ENCODE data around the gene GLCE.

GLCE gene

DNA sequence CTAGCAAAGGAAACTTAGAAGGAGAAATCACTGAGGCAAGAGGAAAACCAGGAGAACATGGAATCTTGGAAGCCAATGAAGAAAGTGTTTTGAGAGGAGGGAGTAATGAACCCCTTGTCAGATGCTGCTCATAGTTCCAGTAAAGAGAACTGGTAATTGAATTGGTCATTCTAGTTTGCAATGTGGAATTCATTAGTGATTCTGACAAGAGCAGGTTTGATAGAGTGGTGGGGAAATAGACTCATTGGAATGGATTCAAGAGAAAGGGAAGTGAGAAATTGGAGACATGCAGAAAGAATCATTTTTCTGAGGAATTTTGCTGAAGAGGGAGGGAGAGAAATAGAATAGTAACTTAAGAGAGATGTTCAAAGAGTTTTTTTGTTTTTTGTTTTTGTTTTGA, 21.0 kb downstream of the GLCE start:
- Histone ChIP-seq H3K4me3 (ENCODE audit: low read depth, low read length) (no peak overlapping the region), H3K36me3 (ENCODE audit: control insufficient read depth, insufficient read depth, low read length) (no peaks in the 10 kb centered on the region), H3K27ac (ENCODE audit: low read depth, low read length) (no peak overlapping the region), H3K9me3 (ENCODE audit: control insufficient read depth, insufficient read depth, low read length) (no peaks in the 10 kb centered on the region), H3K4me1 (ENCODE audit: control insufficient read depth, insufficient read depth, low read length) (no peaks in the 10 kb centered on the region), H3K27me3 (ENCODE audit: control insufficient read depth, insufficient read depth, low read length) (no peaks in the 10 kb centered on the region), H3K9ac (ENCODE audit: low read depth, low read length) (no peak overlapping the region)

- Histone ChIP-seq H3K36me3 (ENCODE audit: control insufficient read depth, insufficient read depth, low read length) (no peaks in the 10 kb centered on the region), H3K4me1 (ENCODE audit: control insufficient read depth, insufficient read depth, low read length) (no peaks in the 10 kb centered on the region), H3K4me3 (ENCODE audit: low read depth, low read length) (no peak overlapping the region), H3K27ac (ENCODE audit: low read depth, low read length) (no peak overlapping the region), H3K27me3 (ENCODE audit: control insufficient read depth, insufficient read depth, low read length) (no peaks in the 10 kb centered on the region), H3K9me3 (ENCODE audit: control insufficient read depth, insufficient read depth, low read length) (no peaks in the 10 kb centered on the region), H3K9ac (ENCODE audit: low read depth, low read length) (no peak overlapping the region)
These were observed 24.8 kb downstream of the GLCE start for GRCh38 chr15:69185216-69185615.

DNA sequence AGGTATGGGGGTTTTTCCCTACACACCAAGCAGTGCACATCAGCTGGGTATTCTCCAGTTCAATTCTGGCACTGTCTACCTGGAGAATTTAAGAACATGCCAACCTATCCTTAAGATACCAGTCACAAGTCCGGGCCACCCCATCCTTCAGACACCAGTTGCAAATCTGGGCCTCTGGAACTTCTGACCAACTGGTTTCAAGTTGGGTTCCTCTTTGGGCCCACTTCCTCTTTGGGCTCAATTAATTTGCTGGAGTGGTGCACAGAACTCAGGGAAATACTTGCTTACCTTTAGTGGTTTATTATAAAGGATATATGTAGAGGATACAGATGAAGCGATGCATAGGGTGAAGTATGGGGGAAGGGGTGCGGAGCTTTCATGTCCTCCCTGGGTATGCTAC, 25.3 kb downstream of the GLCE start:
- Histone ChIP-seq H3K4me1 (ENCODE audit: control insufficient read depth, insufficient read depth, low read length) (no peaks in the 10 kb centered on the region), H3K27me3 (ENCODE audit: control insufficient read depth, insufficient read depth, low read length) (no peaks in the 10 kb centered on the region), H3K4me3 (ENCODE audit: low read depth, low read length) (no peak overlapping the region), H3K36me3 (ENCODE audit: control insufficient read depth, insufficient read depth, low read length) (no peaks in the 10 kb centered on the region), H3K9ac (ENCODE audit: low read depth, low read length) (no peak overlapping the region), H3K27ac (ENCODE audit: low read depth, low read length) (no peak overlapping the region), H3K9me3 (ENCODE audit: control insufficient read depth, insufficient read depth, low read length) (no peaks in the 10 kb centered on the region)

- Histone ChIP-seq H3K4me3 (ENCODE audit: low read depth, low read length) (no peak overlapping the region), H3K27ac (ENCODE audit: low read depth, low read length) (no peak overlapping the region), H3K9ac (ENCODE audit: low read depth, low read length) (no peak overlapping the region), H3K36me3 (ENCODE audit: control insufficient read depth, insufficient read depth, low read length) (no peaks in the 10 kb centered on the region), H3K4me1 (ENCODE audit: control insufficient read depth, insufficient read depth, low read length) (peaks cover 22% of the 10 kb centered on the region), H3K27me3 (ENCODE audit: control insufficient read depth, insufficient read depth, low read length) (no peaks in the 10 kb centered on the region), H3K9me3 (ENCODE audit: control insufficient read depth, insufficient read depth, low read length) (no peaks in the 10 kb centered on the region)
These were observed 28.7 kb downstream of the GLCE start for GRCh38 chr15:69189157-69189556.

- no peaks in the 10 kb centered on the region for H3K9me3 ChIP-seq (ENCODE audit: control insufficient read depth, insufficient read depth, low read length)
- H3K4me3 ChIP-seq (ENCODE audit: low read depth, low read length): no peak overlapping the region
- H3K27ac ChIP-seq (ENCODE audit: low read depth, low read length): no peak overlapping the region
- H3K9ac ChIP-seq (ENCODE audit: low read depth, low read length): no peak overlapping the region
- no peaks in the 10 kb centered on the region for H3K27me3 ChIP-seq (ENCODE audit: control insufficient read depth, insufficient read depth, low read length)
- H3K4me1 ChIP-seq (ENCODE audit: control insufficient read depth, insufficient read depth, low read length): peaks cover 26% of the 10 kb centered on the region
- H3K36me3 ChIP-seq (ENCODE audit: control insufficient read depth, insufficient read depth, low read length): no peaks in the 10 kb centered on the region
These were observed 29.7 kb downstream of the GLCE start for GRCh38 chr15:69190091-69190490.

- H3K4me3 ChIP-seq (ENCODE audit: low read depth, low read length): no peak overlapping the region
- no peak overlapping the region for H3K27ac ChIP-seq (ENCODE audit: low read depth, low read length)
- H3K4me1 ChIP-seq (ENCODE audit: control insufficient read depth, insufficient read depth, low read length): peaks cover 26% of the 10 kb centered on the region
- no peaks in the 10 kb centered on the region for H3K27me3 ChIP-seq (ENCODE audit: control insufficient read depth, insufficient read depth, low read length)
- H3K9me3 ChIP-seq (ENCODE audit: control insufficient read depth, insufficient read depth, low read length): no peaks in the 10 kb centered on the region
- no peaks in the 10 kb centered on the region for H3K36me3 ChIP-seq (ENCODE audit: control insufficient read depth, insufficient read depth, low read length)
- H3K9ac ChIP-seq (ENCODE audit: low read depth, low read length): no peak overlapping the region
These were observed 30.1 kb downstream of the GLCE start for GRCh38 chr15:69190504-69190903.

DNA sequence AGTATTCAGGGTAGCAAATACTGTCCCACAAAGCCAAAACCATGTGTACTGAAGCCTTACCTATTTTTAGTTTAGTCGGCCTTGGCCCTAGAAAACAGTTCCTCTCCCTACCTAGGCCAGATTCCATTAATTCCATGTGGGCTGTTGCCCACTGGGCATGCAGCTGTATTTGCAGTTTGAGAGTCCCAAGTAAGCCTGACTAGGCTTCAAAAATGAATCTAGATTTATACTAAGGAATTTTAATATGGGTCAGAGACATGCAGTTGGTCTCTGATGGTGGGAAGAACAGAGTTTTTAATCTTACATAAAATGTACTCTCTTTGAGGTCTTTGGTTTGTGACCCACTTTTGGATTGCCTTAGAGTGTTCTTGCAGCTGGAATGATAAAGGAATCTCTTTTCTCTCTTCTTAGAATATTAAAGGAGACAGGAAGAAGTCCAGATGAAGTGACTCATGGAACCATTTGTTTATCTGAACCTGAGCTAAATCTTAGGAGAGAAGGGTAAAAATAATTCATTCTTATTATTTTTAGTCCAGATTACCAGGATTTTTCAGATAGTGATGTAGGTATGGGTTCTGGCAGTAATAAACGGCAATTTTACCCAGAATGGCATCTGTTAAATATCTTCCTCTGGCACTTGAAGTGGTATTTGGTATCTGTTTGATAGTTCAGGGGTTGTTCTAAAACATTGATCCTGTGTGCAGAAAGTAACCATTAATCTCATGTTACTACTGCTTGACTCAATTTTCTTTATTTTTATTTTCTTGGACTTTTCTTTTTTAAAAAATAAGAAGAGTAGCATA, 33.8 kb downstream of the GLCE start:
- Histone ChIP-seq H3K27ac (ENCODE audit: low read depth, low read length) (no peak overlapping the region), H3K27me3 (ENCODE audit: control insufficient read depth, insufficient read depth, low read length) (no peaks in the 10 kb centered on the region), H3K4me1 (ENCODE audit: control insufficient read depth, insufficient read depth, low read length) (peaks cover 26% of the 10 kb centered on the region), H3K4me3 (ENCODE audit: low read depth, low read length) (no peak overlapping the region), H3K9me3 (ENCODE audit: control insufficient read depth, insufficient read depth, low read length) (no peaks in the 10 kb centered on the region), H3K9ac (ENCODE audit: low read depth, low read length) (no peak overlapping the region), H3K36me3 (ENCODE audit: control insufficient read depth, insufficient read depth, low read length) (peaks cover 7% of the 10 kb centered on the region)

GRCh38 chr15:69194854-69195253, 34.4 kb downstream of the GLCE start:
- Histone ChIP-seq H3K9ac (ENCODE audit: low read depth, low read length) (no peak overlapping the region), H3K27me3 (ENCODE audit: control insufficient read depth, insufficient read depth, low read length) (no peaks in the 10 kb centered on the region), H3K4me3 (ENCODE audit: low read depth, low read length) (no peak overlapping the region), H3K27ac (ENCODE audit: low read depth, low read length) (no peak overlapping the region), H3K9me3 (ENCODE audit: control insufficient read depth, insufficient read depth, low read length) (no peaks in the 10 kb centered on the region), H3K4me1 (ENCODE audit: control insufficient read depth, insufficient read depth, low read length) (peaks cover 26% of the 10 kb centered on the region), H3K36me3 (ENCODE audit: control insufficient read depth, insufficient read depth, low read length) (peaks cover 7% of the 10 kb centered on the region)

GRCh38 chr15:69200832-69201745, 40.7 kb downstream of the GLCE start:
- no peak overlapping the region for H3K9ac ChIP-seq (ENCODE audit: low read depth, low read length)
- no peak overlapping the region for H3K4me3 ChIP-seq (ENCODE audit: low read depth, low read length)
- no peaks in the 10 kb centered on the region for H3K27me3 ChIP-seq (ENCODE audit: control insufficient read depth, insufficient read depth, low read length)
- H3K4me1 ChIP-seq (ENCODE audit: control insufficient read depth, insufficient read depth, low read length): peaks cover 16% of the 10 kb centered on the region
- no peak overlapping the region for H3K27ac ChIP-seq (ENCODE audit: low read depth, low read length)
- H3K36me3 ChIP-seq (ENCODE audit: control insufficient read depth, insufficient read depth, low read length): peaks cover 7% of the 10 kb centered on the region
- H3K9me3 ChIP-seq (ENCODE audit: control insufficient read depth, insufficient read depth, low read length): no peaks in the 10 kb centered on the region

DNA sequence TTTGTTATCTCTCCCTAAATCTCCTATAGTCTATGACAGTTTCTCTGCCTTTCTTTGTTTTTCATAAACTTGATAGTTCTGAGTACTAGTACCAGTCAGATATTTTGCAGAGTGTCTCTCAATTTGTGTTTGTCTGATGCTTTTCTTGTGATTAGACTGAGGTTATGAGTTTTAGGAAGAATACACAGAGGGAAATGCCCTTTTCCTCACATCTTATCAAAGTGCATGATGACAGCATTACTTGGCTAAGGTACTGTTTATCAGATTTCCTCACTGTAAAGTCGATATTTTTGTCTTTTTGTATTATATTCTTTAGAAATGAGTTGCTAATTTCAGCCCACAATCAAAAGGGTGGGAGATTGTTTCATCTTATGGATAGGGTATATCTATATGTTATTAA, 45.6 kb downstream of the GLCE start:
- no peak overlapping the region for H3K4me3 ChIP-seq (ENCODE audit: low read depth, low read length)
- no peaks in the 10 kb centered on the region for H3K27me3 ChIP-seq (ENCODE audit: control insufficient read depth, insufficient read depth, low read length)
- no peaks in the 10 kb centered on the region for H3K9me3 ChIP-seq (ENCODE audit: control insufficient read depth, insufficient read depth, low read length)
- no peak overlapping the region for H3K27ac ChIP-seq (ENCODE audit: low read depth, low read length)
- no peaks in the 10 kb centered on the region for H3K36me3 ChIP-seq (ENCODE audit: control insufficient read depth, insufficient read depth, low read length)
- no peak overlapping the region for H3K9ac ChIP-seq (ENCODE audit: low read depth, low read length)
- peaks cover 8% of the 10 kb centered on the region for H3K4me1 ChIP-seq (ENCODE audit: control insufficient read depth, insufficient read depth, low read length)

DNA sequence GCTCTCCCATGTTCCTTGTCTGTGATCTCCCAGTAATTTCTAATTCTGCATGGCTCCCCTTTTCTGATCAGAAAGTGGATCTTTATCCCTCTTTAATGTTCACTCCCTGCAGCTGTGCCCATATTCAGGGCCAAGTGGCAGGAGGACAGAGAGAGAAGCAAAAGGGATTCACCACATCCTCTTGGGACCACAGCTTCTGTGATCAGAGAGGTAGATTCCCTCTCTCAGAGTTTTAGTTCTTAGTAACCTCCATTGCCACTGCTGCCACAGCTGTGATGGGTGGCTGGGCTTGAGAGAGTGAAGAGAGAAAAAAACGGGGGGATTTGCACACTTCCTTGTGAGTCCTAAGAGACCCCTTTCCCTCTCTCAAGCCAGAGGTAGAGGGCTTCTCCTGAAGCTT, 49.2 kb downstream of the GLCE start:
- Histone ChIP-seq H3K27ac (ENCODE audit: low read depth, low read length) (no peak overlapping the region), H3K4me3 (ENCODE audit: low read depth, low read length) (no peak overlapping the region), H3K9ac (ENCODE audit: low read depth, low read length) (no peak overlapping the region), H3K9me3 (ENCODE audit: control insufficient read depth, insufficient read depth, low read length) (no peaks in the 10 kb centered on the region), H3K36me3 (ENCODE audit: control insufficient read depth, insufficient read depth, low read length) (no peaks in the 10 kb centered on the region), H3K4me1 (ENCODE audit: control insufficient read depth, insufficient read depth, low read length) (no peaks in the 10 kb centered on the region), H3K27me3 (ENCODE audit: control insufficient read depth, insufficient read depth, low read length) (no peaks in the 10 kb centered on the region)

All from HUES48 (cell line).